HG02943 (cell line): ENCODE measurements around the gene GPATCH2L.
A peak's percentile ranks its signal among the peaks of the same experiment; 100 is the strongest.

ENCODE experiments used
- ATAC-seq: cut with Tn5 transposase; IDR thresholded peaks from one replicate; pipeline ENCODE4 v1.9.1; 2021; ENCODE audit warnings: mild to moderate bottlenecking, low read depth, moderate library complexity; ENCODE audit not compliant: unreplicated experiment

The GPATCH2L gene

DNA sequence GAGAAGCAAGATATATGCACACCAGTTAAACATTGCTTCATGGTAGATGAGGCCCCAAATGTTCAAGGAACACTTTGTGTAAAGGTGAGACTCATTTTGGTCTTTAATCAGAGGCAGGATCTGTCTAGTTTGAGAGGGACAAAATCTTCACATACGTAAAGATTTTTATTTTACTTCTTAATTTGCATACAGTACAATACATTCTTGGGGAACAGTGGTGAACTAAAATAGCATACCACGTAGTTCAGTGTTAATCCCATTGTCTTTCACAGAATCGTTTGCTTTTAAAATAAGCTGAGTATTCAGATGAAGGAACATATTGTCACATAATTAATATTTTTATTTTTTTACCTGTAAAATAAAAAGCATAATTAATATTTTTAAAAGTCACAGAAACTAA lies 43.3 kb downstream of the GPATCH2L start:
- no peak for ATAC-seq

DNA sequence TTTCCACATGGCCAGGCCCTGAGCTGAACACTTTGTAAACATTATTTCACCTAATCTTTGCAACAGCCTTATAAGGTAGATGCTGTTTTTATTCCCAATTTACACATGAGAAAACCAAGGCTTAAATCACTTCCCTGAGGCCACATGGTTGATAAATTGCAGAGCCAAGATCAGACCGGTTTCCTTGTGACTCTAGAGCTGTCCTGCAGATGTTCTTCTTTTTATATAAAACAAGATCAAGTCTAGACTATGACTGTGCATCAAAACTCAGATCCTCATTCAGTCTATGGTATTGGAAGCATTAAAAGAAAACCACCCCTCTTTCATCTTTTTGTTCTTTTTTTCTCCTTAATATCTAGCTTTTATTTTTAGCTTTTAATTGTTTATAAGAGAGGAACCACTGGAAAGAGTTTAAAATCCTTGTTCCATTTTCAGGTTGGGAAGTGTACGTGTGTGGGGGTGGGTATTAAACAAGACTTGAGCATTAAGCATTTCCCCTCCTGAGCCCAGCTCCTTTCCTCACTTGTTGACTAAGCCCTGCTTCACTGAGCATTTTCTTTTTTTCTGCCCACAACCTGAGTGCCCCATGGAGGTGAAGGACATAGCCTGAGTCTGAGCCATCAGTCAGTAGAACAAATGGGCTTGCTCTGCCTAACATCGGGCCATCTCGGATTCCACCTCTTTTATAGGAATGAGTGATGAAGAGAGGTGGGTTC lies 45.4 kb downstream of the GPATCH2L start:
- ATAC-seq = no peak

DNA sequence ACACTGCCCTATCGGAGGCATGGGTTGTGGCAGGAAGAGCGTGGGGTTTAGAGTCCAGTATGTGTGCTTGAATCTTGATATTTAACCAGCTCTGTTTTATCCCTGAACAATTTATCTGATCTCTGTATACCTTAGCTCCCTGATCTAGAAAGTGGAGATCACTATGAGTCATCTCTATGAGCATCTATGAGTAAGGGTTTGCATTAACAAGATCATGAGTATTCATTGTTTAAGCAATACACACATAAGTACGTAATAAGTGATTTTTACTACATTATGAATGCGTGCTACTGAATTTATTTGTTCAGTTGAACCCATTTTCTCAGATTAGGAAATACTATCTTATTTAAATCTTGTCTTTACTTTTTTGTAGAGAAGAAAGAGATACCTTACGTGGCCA lies 49.4 kb downstream of the GPATCH2L start:
- ATAC-seq = no peak

DNA sequence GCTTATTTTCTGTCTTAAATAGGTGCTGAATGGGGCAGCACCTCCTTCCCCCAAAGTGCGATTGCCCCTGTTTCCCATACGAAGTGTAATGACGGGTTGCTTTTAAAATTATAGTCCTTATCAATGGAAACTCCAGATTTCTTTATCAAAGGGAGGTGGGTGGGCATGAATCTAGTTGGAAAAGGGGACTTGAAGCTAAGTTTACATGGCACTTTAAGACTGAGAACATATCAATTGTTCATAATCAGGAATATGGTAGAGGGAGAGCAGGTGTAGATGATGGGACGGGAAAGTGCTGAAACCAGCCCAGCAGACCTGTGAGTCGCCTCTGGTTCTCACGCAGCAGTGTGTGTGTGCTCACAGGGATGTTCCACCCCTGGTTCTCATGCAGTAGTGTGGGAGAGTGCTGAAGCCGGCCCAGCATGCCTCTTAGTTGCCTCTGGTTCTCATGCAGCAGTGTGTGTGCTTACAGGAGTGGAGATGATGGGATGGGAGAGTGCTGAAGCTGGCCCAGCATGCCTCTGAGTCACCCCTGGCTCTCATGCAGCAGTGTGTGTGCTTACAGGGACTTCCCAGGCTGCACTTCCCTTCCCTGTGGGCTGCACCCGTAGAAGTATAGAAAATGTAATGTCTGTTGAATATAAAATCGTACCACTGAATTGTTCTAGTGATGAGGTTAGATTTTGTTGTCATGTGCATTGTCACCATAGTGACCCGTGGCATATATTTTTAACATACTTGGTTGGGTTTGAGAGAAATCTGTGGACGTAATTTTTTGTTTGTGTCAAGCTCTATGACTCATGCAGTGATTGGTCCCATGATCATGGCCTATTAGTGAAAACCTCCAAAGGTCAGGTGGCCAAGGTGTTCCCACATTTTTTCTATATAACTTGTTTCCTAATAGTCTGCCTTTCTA lies 51.6 kb downstream of the GPATCH2L start:
- no peak for ATAC-seq

DNA sequence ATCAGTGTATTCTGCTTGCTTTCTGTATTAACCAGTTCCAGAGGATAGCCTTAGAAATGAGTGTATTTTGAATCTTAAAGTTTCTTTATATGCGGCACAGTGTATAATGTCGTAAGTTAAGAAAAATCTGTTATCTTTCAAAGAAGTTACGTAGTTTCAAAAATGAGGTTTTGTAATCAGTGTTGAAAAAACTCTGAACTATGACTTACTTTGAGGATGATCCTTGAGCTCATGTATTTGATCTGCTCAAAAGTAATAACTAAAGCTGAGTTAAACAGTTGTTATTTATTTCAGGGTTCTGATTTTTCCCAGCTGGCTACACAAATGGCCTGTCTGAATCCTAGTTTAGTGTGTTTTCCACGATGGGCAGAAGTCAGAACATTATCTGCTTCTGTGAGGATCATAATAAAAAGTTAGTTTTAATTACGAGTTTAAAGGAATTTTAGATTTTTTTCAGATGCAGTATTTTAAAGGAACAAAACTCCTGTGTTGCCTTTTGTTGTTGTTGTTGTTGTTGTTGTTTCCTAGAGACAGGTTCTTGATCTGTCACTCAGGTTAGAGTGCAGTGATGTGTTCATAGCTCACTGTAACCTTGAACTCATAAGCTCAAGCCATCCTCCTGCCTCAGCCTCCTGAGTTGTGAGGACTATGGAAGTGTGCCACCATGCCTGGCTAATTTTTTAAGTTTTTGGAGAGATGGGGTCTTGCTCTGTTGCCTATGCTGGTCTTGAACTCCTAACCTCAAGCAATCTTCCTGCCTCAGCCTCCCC lies 52.9 kb downstream of the GPATCH2L start:
- no peak for ATAC-seq

DNA sequence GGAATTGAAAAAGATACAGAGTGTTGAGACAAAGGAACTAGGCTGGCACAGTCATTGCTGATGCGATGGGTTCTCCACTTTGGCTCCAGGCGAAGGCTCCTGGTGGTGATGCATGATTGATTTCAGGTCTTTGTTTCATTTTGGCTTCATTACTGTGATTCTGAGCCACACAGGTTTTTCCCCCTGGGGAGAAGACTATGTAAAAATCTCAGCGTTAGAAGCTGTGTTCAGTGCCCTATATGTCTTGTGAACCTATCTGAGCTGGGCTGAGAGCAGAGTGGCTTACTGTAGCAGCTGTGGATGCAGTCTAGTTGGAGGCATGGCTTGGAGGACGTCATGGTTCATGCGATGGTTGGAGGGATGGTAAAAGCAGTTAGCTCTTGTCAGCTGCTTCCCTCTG lies 54.0 kb downstream of the GPATCH2L start:
- no peak for ATAC-seq

GRCh38 chr14:76208340-76208739 lies 56.6 kb downstream of the GPATCH2L start:
- no peak for ATAC-seq

DNA sequence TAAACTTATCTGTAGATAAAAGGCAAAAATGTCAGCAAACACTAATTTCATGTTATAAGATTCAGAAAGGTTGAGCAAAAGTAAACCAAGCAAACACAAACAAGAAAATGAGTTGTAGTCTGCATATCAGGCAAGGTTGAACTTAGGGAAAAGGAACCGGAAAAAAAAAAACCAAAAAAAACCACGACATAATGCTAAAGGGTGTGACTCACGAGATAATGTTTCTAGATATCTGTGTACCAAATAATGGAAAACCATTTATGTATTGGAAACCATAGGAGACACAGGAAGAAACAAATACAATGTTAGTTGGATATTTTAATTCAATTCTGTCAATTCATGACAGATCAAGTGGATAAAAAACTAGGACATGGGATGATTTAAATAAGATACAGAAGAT lies 60.5 kb downstream of the GPATCH2L start:
- no peak for ATAC-seq

GRCh38 chr14:76217179-76217578 lies 65.5 kb downstream of the GPATCH2L start:
- no peak for ATAC-seq

GRCh38 chr14:76218662-76219061 lies 66.9 kb downstream of the GPATCH2L start:
- no peak for ATAC-seq

- no peak for ATAC-seq
These were observed 68.2 kb downstream of the GPATCH2L start for GRCh38 chr14:76219873-76220272.

DNA sequence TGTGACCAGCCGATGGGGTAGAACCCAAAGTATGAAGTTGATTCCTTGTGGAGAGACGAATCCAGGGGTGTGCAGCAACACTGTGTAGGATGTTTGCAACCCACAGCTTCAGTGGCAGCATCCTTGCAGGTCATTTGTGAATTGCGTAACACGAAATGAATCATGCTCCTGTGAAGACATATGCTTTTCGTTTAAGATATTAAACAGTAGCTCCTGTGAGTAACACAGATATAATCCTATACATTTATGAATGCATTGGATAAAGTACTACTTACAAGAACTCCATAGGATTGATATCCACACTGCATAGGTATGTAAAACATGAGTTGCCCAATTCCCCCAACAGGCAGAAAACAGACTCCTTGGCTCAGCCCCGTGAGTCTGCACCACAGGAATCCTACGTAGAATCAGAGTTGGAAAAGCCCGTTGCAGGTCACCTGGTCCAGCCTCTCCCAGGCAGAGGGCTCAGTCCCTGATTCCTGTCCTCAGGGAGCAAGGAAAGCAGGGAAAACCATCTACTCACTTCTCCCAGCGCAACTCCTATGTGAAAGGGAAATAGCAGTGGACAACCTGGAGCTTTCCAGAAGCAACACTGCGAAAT lies 75.8 kb downstream of the GPATCH2L start:
- no peak for ATAC-seq

- ATAC-seq = no peak
These were observed 76.4 kb downstream of the GPATCH2L start for GRCh38 chr14:76228138-76228537.

GRCh38 chr14:76232800-76233199 lies 81.1 kb downstream of the GPATCH2L start:
- no peak for ATAC-seq

DNA sequence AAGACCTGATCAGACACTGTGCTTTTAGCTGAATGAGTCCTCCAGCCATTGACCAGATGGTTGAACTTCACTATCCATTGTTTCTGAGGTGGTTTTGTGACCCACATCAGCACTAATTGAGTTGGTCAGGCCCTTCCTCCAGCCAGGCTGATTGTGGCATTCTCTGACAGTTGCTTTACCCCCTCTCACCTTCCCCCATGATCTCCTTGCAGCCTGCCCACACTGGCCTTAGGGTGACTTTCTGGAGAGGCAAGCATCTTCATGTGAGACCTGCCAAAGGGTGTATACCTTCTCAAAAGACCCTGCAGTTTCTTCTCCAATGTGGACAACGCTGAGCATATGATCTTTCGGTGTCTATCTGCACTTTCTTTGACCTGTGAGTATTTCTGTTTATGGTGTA lies 83.9 kb downstream of the GPATCH2L start:
- no peak for ATAC-seq

GRCh38 chr14:76236172-76237130 lies 84.7 kb downstream of the GPATCH2L start:
- peak; percentile 61 for ATAC-seq

DNA sequence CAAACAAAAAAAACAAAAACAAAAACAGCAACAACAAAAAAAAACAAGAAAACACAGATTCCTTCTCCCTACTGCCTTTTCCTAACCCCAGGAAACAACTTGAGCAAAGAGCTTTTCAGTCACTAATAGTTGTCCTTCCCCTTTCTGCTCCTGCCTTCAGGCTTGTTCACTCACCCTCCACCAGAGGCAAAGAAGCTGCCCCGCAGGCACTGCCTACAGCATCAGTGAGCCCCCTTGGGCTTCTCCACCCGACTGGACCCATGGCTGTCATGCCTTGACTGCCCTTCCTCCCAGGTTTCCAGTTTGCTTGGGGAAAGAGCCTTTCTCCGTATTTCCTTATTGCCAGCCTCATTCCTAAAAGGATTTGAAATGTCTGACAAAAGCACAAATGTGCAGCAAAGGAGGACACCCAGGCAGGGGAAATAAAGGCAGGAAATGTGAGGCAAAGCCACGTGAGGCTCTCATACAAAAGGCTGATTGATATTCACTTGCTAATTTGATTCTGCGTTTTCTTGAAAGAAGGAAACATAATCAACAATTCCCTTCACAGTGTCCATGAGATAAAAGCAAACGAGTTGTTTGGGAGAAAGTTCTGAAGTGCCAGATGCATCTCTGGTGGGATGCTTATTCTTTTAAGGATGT lies 85.7 kb downstream of the GPATCH2L start:
- no peak for ATAC-seq

DNA sequence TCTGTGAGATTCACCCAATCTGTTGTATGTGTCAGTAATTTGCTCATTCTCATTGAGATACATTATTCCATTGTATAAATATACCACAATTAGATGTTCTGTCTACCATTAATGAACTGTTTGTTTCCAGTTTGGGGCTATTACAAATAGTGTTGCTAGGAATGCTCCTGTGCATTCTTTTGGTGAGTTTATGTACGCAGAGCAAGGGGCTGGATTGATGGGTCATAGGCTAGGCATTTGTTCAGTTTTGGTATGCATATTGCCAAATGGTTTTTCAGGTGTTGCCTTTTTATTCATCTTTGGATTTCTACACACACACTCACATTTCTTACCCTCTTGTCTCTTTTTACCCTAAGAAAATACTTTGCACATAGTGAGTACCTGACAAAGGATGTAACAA lies 93.4 kb downstream of the GPATCH2L start:
- no peak for ATAC-seq

GRCh38 chr14:76250302-76250701 lies 98.6 kb downstream of the GPATCH2L start:
- ATAC-seq = no peak
